Testis (tissue), 2 donors: ENCODE data around the gene SLC26A5.

ENCODE experiments used
- POLR2A ChIP-seq: fragments of 450-650 bp; IDR thresholded peaks from one replicate; pipeline ENCODE4 v1.6.1; 2017; ENCODE audit warnings: antibody characterized with exemption, mild to moderate bottlenecking, moderate library complexity
- TF ChIP-seq, protein P1 (sequence below), 3 experiments: fragments of 450-650 bp in 2 of 3; fragments of 200-600 bp in 1 of 3; sonication (generic) in 1 of 3; IDR thresholded peaks; one replicate each; pipeline ENCODE4 v1.5.1; 2016 to 2019; ENCODE audit warnings: antibody characterized with exemption in 3 of 3, mild to moderate bottlenecking in 2 of 3, moderate library complexity in 1 of 3

DNA sequence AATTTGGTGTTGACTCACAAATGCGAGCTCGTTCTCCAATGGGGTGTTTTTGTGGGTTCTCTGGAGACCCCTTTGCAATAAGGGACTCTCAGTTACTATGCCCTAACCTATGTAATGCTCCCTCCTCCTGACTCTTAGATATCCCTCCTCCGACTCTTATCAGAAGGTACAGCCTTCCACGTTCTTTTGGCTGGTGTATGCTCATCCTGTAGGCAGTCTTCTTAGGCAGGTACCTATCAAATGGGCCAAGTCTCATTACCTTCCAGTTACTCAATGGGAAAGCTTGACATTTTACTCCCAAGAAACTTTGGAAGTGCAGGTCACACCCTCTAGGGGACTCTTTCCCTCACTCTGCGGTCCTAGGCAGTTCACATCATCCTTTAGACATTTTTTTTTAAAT lies 32.6 kb downstream of the SLC26A5 start:
- TF ChIP-seq, protein P1, sequence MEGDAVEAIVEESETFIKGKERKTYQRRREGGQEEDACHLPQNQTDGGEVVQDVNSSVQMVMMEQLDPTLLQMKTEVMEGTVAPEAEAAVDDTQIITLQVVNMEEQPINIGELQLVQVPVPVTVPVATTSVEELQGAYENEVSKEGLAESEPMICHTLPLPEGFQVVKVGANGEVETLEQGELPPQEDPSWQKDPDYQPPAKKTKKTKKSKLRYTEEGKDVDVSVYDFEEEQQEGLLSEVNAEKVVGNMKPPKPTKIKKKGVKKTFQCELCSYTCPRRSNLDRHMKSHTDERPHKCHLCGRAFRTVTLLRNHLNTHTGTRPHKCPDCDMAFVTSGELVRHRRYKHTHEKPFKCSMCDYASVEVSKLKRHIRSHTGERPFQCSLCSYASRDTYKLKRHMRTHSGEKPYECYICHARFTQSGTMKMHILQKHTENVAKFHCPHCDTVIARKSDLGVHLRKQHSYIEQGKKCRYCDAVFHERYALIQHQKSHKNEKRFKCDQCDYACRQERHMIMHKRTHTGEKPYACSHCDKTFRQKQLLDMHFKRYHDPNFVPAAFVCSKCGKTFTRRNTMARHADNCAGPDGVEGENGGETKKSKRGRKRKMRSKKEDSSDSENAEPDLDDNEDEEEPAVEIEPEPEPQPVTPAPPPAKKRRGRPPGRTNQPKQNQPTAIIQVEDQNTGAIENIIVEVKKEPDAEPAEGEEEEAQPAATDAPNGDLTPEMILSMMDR (IDR thresholded peaks at IDR 0.05): no peak
- no peak for TF ChIP-seq POLR2A
